GM19324 (cell line): ENCODE measurements around the gene ATG16L1.
"Not testable (repeated sequence)": the region's sequence is repeated elsewhere in the genome, so short reads cannot be mapped to it uniquely, and the experiment has no call there.

ENCODE experiments used
- ATAC-seq: cut with Tn5 transposase; IDR thresholded peaks from one replicate; pipeline ENCODE4 v1.9.1; 2021; ENCODE audit warnings: mild to moderate bottlenecking, moderate library complexity; ENCODE audit not compliant: unreplicated experiment, low FRiP score

Gene ATG16L1

DNA sequence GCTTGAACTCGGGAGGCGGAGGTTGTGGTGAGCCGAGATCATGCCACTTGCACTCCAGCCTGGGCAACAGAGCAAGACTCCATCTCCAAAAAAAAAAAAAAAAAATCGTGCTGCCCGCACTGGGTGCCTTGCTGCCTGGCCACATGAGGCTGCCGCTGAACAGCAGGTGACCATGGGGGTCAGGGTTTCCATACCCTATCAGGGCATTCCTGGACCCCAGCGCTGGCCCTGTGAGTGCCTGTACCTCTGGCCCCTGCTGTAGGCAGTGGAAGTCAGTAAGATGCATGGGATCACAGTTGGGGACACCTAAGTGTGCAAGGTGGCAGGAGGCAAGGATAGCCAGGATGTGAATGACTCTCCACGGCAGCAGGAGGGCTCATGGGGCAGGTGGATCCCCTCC is 75.0 kb downstream of the ATG16L1 start:
- no peak for ATAC-seq

- no peak for ATAC-seq
Measured at GRCh38 chr2:233328922-233329321, 77.4 kb downstream of the ATG16L1 start.

- no peak for ATAC-seq
Measured at GRCh38 chr2:233329489-233330135, 78.1 kb downstream of the ATG16L1 start.

DNA sequence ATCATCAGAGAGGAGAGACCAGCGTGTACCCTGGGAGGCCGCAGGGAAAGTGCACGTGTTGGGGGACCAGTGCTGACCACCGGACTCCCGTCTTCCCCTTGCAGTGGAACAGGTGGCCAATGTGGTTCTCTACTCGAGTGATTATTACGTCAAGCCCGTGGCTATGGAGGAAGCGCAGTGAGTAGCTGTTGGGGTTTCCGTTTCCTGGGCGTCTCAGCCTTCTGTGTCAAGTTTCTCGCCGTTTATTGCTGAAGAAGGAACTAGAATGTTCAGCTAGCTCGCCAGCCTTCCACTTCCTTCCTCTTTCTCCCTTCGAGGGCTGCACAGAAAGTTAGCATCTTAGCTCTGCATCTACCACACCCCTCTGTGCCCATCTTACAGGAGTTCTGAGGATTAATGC is 80.1 kb downstream of the ATG16L1 start:
- peak; percentile 81 for ATAC-seq

- no peak for ATAC-seq
Measured at GRCh38 chr2:233332125-233332524, 80.7 kb downstream of the ATG16L1 start.

- ATAC-seq: no peak
Measured at GRCh38 chr2:233334915-233335314, 83.4 kb downstream of the ATG16L1 start.

GRCh38 chr2:233336091-233336490 is 84.6 kb downstream of the ATG16L1 start:
- ATAC-seq: not testable (repeated sequence)

DNA sequence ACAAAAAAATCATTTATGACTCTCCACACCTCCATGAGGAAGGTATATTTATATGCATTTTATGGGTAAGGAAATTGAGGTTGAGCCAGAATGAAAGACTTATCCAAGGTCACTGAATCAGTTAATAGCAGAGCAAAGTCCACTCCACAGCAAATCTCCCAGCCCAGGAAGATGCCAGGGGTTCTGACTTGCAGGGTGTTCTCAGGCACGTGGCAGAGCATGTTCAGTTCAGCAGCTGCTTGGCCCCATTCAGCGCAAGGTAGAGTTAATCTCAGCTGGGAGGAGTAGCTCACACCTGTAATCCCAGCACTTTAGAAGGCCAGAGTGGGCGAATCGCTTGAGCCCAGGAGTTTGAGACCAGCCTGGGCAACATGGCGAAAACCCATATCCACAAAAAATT is 85.1 kb downstream of the ATG16L1 start:
- no peak for ATAC-seq

GRCh38 chr2:233338046-233338445 is 86.6 kb downstream of the ATG16L1 start:
- no peak for ATAC-seq

DNA sequence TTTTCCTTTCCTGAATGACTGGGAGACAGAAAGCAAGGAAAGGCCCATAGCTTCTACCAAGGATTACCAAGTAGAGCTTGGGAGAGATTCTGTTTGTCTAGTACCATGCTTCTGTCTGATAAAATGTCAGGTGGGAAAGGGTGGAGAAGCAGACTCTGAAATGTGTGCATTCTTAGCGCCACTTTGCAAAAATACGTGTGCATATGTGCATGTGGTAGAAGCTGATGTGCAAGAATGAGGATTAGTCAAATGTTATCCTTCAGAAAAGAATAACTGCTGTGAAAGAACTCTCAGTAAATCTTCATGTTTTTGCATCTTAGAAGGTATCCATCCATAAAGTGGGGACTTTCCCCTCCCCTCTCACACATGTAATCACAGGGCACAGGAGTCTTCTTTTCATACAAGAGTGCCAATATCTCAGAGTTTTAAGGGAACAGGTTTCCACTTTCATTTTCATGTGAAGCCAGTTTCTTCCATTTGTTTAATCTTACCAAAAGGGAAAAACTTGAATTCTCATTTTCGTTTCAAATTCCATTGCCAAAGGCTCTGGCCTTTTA is 87.4 kb downstream of the ATG16L1 start:
- ATAC-seq: no peak

DNA sequence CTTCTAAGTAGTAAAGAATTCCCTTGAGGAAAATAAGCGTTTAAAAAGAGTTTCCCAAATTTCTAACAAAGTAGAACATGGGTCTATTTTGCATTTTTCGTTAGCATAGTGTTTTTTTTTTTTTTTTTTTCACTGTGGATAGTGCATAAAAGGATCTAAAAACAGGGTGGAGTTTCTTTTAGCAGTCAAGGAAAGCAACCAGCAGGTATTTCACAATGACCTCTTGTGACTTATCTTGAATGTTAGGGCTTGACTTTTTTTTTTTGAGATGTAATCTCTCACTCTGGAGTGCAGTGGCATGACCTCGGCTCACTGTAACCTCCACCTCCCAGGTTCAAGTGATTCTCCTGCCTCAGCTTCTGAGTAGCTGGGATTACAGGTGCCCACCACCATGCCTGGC is 88.0 kb downstream of the ATG16L1 start:
- ATAC-seq: no peak

DNA sequence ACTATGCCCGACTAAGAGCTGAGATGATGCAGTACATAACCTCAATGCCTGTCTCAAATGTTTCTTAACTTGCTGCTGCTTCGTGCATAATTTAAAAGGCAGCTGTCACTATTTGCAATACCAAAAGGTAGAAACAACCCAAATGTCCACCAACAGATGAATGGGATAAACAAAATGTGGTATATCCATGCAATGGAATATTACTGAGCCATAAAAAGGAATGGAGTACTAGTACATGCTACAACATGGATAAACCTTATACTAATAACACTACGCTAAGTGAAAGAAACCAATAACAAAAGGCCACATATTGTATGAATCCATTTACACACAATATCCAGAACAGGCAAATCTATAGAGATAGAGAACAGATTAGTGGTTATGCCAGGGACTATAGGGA is 89.8 kb downstream of the ATG16L1 start:
- no peak for ATAC-seq

DNA sequence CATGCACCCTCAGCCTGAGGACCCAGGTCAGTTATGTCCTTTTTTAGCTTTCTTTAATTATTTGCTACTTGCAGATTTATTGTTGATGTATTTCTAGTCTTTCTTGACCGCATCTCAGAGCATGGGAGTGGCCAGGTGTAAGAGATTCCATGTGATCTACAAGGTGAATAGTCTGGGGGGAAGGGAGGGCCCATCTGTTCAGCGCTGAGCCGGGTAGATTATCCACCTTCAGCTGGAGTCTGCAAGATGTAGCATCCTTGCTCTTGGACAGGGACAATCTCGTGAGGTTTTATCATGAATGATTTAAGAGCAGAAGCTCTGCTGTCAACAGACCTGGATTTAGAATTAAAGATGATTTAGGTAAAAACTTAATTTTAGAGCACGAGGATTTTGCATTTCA is 90.8 kb downstream of the ATG16L1 start:
- no peak for ATAC-seq

GRCh38 chr2:233343171-233343705 is 91.8 kb downstream of the ATG16L1 start:
- no peak for ATAC-seq
